T1000 (cell line): ENCODE data around the gene CTXND1.
"Not testable (repeated sequence)": the region's sequence is repeated elsewhere in the genome, so short reads cannot be mapped to it uniquely, and the experiment has no call there.

Source experiments
- DNase-seq: peaks from one replicate; lab custom pipeline; 2025; ENCODE audit warnings: mixed read lengths; lab: John Stamatoyannopoulos, UW

The CTXND1 gene

DNA sequence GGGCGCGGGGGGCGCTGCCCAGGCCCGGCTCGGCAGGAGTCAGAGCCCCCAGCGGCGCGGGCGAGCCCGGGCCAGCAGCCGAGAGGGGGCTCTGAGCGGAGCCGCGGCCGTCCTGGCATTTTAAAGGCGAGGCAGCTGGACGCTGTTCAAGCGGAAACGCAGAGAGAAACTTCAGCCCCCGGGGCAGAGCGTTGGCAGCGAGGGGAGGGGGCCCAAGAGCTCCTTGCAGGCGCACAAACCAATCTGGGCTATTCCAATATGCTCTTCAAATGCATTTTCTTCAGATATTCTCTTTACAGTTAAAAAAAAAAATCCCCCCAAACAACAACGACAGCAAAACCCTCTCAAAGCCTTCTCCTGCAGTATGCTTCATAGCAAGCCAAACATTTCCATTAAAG is at the start of gene CTXND1:
CTXND1 (minus strand) TSS at position 93 of the 398 bp plus-strand sequence. CDS start 50,264 bp downstream, outside the sequence.
- no peak for DNase-seq

DNA sequence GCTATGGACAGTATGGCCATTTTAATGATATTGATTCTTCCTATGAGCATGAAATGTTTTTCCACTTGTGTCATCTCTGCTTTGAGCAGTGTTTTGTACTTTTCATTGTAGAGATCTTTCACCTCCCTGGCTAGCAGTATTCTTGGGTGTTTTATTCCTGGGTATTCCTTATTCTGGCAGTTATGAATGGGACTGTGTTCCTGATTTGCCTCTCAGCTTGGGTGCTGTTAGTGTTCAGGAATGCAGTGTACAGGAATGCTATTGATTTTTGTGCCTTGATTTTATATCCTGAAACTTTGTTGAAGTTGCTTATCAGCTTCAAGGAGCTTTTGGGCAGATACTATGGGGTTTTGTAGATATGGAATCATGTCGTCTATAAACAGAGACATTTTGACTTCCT is 49.5 kb upstream of the CTXND1 start:
- no peak for DNase-seq

DNA sequence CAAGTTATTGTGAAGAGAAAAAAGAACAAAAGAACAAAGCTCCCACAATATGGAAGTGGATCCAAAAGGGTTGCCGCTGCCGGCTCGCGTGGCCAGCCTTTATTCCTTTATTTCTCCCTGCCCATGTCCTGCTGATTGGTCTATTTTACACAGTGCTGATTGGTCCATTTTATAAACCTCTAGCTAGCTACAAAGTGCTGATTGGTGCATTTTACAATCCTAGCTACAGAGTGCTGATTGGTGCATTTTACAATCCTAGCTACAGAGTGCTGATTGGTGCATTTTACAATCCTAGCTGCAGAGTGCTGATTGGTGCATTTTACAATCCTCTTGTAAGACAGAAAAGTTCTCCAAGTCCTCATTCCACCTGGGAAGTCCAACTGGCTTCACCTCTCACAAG is 43.8 kb upstream of the CTXND1 start:
- not testable (repeated sequence) for DNase-seq

DNA sequence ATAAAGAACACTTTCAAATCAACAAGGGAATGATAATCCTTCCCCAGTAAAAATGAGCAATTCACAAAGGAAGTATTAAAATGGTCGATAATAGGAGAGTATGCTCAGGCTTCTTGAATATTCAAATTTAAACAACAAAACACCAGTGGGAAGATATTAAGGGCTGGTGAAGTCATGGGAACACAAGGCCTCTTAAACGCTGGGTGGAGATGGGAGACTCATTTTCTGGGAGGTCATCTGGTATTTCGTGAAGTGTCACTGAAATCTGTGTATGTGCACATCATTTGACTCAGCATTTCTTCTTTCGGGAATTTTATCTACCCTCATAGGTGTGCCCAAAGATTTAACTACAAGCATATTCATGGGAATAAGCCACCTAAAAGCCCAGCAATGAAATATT is 40.1 kb upstream of the CTXND1 start:
- no peak for DNase-seq

DNA sequence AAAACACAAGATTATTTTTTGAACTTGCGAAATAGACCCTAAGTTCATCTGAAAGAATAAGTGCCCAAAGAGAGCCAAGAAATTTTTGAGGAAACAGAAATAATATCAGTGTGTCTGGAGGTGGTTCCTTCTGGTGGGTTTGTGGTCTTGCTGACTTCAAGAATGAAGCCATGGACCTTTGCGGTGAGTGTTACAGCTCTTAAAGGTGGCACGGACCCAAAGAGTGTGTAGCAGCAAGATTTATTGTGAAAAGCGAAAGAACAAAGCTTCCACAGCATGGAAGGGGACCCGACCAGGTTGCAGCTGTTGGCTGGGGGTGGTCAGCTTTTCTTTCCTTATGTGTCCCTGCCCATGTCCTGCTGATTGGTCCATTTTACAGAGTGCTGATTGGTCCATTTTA is 38.9 kb upstream of the CTXND1 start:
- DNase-seq, result not testable (repeated sequence)

DNA sequence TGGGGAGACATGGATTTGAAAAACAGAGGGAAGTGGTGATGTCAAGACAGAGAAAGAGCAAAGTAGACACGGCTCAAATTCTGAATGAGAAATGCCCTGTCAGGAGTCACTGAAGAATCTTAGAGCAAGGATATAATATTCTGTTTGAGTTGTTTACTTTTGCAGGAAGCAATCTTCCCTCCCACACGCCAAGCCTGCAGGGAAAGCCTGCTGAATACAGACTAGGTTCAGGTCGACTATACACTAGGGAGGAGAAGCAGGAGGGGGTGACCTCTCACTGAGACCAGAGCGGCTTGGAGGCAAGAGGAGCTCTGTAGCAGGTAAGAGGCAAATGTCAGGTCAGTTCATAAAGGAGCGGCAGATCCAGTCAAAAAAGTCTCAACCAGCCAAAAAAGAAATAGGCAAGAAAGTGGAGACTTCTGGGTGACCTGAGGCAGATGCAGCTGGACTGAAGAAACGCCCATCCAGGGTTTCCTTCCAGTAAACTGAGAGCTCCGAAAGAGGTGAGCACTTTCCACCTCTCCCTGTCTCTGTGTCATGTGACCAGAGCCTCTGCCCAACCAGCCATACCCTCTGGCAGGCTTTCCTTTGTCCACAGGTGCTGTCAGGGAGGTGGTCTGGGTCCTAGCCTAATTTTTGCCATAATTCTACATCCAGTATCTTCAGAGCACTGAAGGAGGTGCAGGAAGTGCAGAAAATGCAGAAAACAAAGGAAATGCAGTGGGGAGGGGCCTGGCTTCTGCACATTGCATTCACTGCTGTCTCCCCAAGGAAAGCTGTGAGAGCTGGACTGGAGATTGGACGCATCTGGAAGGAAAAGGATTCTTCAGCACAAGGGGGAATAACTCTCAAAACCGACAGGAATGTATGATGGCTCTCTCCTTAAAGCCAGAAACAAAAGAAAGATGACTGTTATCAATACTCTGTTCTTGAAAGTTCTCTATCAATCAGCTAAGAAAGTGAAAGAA is 37.8 kb upstream of the CTXND1 start:
- DNase-seq, result no peak

DNA sequence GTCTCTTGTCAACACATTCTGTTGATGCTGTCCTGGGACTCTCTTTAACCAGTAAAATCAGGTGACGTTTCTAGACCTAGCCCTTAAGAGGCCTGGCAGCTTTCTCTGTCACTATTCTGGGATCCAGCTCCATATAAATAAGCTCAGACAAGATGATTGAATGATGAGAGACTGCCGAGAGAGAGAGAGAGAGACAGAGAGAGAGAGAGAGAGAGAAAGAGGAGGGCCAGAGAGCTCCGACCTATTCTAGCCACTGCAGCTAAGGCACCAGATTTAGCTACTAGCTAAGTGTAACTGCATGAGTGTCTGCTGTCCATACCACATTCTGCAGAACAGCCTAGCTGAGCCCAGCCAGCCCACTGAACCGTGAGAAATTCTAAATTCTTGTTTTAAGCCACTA is 36.1 kb upstream of the CTXND1 start:
- no peak for DNase-seq

DNA sequence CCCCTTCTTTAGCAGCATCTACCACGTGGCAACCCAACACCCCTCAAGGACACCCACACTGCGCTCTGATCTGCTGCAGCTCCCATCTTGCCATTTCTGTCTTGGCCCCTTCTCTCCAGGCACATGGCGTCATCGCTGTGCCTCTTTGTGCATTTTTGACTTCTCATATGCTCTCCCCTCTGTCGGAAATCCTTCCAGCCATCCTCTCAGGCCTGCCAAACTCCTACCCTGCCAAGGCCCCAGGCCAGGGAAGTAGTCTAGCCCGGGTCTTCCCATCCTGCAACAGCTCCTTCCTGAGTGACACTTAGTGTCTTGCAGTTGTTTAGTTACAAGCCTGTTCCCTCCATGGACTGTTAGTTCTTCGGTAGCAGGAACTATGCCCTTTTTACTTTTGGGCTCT is 34.0 kb upstream of the CTXND1 start:
- no peak for DNase-seq

DNA sequence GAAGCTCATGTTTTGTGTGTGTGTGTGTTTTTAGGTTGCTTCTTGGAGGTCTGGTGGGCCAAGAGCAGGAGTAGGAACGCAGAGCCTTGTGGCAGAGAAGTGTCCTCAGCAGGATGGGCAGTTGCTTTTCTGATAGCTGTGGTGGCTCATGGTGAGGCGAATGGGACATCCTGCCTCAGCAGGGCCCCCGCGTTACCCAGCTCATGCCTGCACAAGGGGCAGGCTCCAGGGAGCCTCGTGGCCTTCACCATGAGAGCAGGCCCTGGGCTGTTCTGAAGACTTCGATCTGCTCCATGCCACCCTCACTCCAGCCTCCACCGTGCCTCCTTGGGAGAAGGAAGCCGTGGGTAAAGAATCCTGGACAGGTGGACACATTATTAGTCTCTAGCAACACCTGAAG is 33.4 kb upstream of the CTXND1 start:
- DNase-seq, result no peak

DNA sequence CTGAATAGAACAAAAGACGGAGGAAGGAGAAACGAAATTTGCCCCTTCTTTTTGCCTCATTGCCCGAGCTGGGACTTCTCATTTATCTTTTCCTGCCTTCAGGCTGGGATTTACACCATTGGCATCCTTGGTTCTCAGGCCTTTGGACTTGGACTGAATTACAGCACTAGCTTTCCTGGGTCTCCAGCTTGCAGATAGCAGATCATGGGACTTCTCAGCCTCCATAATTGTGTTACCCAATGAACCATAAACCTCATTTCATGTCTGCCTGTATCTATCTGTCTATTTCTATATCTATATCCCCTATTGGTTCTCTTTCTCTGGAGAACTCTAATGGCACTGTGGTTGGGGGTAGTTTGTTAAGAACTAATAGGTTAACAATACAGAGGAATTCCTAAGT is 31.5 kb upstream of the CTXND1 start:
- no peak for DNase-seq

DNA sequence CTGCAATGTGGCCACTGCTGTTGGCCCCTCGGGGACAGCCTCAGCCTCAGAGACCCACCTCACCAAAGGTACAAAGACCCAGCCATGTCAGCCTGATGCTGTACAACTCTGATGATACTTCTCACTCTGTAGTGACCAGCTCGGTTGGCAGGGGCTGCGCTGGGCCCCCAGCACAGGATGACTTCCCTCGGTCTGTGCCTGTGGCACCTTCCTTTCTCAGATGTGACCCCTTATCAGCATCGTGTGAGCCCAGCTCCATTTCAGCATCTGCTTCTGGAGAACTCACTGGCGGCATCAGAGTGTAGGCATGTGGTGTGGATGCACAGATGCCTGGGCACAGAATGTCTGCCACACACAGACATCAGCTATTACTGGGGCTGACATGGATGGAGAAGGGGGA is 25.1 kb upstream of the CTXND1 start:
- no peak for DNase-seq

DNA sequence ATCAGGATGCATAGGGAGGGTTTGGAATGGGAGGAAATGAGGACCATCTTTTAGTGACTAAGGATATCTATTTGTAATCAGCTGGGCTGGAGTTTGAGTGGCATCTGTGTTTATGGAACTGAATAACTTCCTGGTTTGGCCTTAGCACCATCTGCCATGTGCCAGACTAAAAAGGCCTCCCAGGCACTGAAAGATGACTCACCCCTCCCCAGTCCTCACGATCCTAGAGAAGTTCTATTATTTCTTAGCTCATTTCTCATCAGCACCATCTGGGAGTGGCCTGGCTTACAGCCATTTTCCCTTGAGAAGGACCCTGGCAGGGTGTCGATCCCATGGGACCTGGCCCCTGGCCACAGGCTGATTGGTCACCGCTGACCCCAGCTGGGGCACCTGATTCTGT is 23.9 kb upstream of the CTXND1 start:
- DNase-seq, result no peak

DNA sequence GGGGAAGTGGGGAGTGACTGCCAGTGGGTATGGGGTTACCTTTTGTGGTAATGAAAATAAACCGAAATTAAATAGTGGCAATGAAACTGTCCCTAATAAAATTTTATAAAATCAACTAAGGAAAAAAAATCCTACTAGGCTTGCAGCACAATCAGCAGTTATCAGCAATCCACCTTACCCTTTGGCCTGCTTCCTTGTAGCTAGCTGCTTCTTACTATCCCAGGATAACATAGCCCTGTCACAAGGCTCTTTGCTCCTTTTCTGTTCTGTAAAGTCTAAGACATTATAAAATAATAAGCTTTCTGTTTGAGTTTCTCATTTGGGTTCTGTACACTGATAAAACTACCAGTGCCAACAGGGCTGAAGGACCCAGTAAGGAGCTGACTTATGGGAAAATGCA is 23.0 kb upstream of the CTXND1 start:
- no peak for DNase-seq

DNA sequence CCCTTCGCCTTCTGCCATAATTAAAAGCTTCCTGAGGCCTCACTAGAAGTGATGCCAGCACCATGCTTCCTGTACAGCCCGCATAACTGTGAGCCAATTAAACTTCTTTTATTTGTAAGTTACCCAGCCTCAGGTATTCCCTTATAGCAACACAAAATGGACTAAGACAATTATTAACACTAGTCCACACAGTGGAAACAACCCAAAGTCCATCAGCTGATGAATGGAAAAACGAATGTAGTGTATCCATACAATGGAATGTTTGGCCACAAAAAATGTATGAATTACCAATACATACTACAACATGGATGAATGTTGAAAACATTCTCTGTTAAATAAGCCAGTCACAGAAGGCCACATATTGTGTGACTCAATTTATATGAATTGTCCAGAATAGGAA is 22.5 kb upstream of the CTXND1 start:
- no peak for DNase-seq

DNA sequence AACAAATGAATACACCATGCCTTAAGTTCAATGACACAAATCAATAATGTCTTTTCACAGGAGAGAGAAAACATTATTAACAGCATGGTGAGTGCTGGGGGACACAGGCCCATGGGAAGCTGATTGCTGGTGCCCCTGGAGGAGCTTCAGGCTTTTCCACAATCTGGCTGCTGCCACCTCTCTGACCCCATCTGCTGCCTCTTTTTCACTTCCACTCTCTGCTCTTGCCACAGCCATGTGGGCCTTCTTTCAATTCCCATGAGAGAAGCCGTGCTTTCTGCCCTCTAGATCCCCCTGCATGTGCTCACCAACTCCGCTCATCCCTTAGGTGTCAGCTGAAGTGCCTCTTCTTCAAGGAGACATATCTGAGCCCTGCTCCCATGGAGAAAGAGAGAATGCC is 21.0 kb upstream of the CTXND1 start:
- DNase-seq, result no peak

DNA sequence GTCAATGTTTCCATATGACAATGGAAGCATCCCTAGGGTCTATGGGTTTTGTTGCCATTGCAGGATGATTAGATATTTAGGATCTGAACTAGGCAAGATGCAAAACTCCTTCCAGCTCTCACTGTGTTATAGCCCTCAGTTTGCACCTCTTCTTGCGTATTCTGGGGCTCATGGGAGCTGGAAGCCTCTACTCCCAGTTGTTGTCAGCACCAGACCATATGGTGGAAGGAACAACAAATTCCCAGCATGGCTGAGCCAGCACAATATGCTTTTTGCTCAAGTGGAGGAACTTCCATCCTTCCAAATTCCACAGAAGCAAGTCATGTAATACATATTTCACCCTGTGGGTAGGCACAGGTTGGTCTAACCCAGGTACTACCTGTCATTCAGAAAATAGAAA is 18.5 kb upstream of the CTXND1 start:
- DNase-seq, result no peak

DNA sequence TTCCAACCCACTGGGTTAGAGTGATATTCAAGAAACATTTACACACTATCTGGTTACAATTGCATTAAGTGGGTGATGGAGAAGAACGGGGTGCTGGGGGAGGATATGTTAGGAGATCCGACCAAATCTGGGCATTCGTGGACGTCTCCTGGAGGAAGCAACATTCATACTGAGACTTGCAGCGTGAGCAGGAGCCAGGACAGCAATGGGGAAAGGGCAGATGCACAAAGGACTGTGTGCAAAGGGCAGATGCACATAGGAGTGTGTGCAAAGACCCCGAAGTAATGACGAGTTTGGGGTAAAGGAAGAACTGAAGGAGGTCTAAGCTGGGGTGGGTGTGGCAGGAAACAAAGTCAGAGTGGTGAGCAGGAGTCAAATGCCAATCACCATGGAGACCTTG is 16.1 kb upstream of the CTXND1 start:
- no peak for DNase-seq

DNA sequence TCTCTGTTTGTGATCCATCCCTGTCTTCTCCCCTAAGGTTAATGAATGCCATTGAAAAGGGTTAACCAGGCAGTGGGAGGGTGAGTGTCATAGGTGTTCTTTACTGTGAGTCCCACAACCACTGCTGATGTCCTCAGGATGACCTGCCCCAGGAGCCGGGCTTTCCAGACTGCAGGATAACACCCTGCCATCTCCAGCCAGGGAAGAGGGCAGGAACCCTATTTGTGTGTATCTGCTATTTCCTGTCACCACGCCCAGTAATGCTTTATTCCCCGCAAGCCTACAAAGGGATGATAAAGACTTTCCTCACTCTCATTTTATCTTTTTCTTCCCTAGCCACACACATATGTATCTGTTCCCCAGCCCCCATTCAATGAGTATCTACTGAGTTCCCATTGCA is 15.6 kb upstream of the CTXND1 start:
- no peak for DNase-seq

DNA sequence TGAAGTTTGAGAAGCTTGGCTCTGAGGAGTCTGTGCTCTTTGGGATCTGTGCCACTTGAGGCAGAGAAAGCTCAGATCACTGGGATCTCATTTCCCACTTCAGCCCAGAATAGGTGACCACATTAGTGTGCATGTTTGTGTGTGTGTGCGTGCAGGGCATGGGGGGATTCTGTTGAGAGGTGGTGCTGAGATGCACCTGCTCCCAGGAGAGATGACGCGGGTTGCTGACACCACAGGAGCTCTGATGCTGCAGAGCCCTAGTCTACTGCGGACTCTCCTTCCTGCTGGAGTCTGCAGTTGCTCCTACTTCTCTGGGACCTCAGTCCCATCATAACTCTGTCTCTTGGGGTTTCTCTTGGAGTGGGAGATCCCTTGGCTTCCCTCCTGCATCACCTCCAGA is 14.7 kb upstream of the CTXND1 start:
- DNase-seq, result no peak

DNA sequence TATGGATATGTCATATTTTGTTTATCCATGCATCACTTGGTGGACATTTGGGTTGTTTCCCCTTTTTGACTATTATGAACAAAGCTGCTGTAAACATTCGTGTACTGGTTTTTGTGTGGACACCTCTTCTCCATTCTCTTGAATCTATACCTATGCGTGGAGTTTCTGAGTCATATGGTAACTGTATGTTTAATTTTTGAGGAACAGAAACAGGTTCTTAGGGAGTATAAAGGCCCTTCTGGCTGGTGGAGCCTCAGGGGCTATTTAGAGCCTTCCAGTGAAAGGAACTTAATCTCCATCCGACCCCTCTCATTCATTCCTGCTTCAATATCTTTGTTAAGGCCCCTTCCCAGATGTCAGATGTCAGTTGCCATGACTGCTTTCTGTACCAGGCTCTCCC is 14.1 kb upstream of the CTXND1 start:
- no peak for DNase-seq

DNA sequence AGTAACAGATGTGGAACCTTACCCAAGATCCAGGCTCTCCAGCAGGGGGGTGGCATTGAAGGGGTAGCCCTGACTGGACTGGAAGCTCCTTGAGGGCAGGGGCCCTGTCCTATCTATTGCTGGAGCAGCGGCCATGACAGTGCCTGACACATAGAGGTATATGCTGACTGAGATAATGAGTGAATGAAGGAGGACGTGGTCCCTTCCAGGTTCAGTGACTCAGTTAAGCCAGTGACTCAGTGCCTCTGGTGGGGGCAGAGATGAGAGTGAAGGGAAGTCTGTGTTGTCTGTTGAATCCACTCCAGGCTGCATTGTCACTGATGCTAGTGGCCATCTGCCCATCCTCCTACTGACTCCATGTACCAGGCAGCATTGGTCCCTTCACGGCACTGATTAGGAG is 13.0 kb upstream of the CTXND1 start:
- no peak for DNase-seq

DNA sequence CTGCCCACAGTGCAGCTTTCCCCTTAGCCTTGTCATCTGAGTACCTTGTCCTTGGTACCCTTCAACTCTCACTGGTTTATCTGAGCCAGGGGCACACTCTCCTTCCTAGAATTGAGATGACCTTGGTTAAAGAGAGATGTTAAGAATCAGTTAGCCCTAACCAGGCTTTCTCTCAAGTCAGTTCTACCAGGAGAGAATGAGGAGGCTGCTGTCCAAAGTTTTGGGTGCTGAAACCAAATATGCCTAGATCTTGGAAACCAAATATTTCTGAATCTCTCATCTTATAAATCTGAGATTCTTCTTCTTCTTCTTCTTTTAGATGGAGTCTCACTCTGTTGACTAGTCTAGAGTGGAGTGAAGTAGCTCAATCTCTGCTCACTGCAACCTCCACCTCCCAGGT is 12.0 kb upstream of the CTXND1 start:
- no peak for DNase-seq

DNA sequence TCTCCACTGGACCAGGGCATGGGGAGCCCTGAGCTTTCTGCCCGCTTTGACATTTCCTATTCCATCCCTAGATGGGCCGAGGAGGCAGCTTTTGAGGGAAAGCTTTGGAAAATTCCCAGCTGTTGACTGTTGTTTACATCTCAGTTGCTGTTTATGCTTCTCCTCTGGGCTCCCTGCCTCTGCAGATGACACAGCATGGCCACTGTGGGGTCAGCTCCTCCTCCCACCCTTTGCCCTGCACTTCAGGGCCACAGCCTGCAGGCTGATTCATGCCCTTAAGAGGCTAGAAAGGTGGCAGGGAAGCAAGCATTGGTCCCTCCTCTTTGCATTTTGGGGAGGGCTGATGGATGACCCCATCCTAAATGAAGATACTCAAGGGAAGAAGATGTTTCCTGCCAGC is 8.5 kb upstream of the CTXND1 start:
- no peak for DNase-seq

DNA sequence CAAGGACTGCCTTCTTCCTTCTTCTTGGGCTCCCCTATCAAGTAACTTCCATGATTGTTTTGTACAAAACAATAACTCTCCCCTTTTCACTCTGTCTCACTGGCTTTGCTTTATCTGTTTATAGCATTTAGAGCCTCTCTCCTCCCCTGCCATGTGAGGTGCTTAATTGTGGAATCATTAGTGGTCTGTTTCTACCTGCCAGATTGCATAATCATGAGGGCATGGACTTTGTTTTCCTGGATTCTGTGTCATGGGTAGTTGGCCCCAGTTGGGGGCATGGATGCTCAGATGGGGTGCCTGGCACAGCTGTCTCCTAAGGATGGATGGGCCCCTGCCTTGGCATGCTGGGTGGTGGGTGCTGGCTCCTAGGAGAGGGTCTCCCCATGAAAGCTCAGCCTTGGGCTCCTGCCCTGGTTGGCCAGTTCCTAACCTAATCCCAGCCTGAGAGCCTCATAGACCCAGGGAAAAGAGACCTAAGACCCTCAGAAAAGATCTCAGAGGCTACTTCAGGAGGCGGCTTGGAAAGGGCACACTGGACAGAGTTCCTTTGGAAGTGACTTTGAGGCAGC is 8.0 kb upstream of the CTXND1 start:
- DNase-seq, result no peak
